NCI-H187 (cell line): ENCODE data around the gene CACNA1H.
A peak's percentile ranks its signal among the peaks of the same experiment; 100 is the strongest.

Experiments
- DNase-seq, 2 experiments: peaks; one replicate each; lab custom pipeline; 2025; lab: John Stamatoyannopoulos, UW

The CACNA1H gene

DNA sequence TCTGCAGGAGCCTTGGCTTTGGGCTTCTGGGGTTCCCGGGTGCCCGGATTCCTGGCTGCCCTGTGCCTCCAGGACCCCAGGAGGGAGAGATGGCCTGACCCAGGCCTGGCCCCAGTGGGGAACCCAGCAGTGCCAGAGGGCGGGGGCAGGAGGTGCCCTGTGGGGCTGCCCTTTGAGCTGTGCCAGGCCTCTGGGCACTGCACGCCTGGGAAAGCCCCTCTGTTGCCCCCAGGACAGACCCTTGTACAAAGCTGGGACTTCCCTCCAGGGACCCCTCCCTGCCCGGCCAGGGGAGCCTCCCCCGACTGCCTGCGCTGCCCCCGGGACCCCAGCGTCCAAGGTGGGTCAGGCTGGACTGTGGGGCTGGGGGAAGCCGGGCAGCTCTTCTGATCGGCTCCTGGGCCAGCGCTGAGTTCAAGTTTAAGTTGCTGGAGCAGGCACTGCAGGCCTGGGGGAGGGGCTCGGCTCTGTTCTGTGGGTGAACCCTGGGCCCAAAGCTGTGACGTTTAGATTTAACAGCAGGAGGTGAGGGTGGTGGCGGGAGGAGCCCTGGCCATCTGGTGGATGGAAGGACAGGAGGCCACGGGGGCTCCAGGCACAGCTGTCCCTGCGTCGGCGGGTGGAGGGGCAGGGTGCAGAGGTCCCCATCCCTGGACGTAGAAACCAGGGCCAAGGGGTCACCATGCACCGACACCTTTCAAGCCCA, 29.2 kb upstream of the CACNA1H start:
- DNase-seq: no peak

DNA sequence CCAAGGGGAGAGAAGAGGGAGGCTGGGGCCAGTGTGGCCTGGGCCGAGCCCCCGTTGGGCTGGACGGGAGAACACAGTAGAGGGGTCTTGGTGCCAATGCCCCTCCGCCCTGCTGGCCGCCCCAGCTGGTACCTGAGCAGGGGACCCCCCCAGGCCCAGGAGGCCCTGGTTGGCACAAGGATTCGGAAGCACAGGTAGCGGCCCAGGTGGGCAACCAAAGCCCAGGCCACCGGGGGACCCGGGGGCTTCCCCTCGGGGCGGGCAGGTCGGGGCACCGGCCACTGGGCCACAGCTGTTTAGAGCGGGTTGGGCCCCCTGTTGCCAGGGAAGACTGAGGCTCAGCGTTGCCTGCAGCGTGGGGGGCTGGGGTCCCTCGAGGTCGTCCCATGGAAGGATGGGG, 28.6 kb upstream of the CACNA1H start:
- DNase-seq: no peak

GRCh38 chr16:1124795-1125194, 28.1 kb upstream of the CACNA1H start:
- DNase-seq: no peak

GRCh38 chr16:1125471-1125870, 27.4 kb upstream of the CACNA1H start:
- DNase-seq: peak; percentile 46 to 76

GRCh38 chr16:1126044-1126443, 26.9 kb upstream of the CACNA1H start:
- DNase-seq: no peak

- DNase-seq: no peak
Measured at GRCh38 chr16:1126586-1126985, 26.3 kb upstream of the CACNA1H start.

- no peak for DNase-seq
Measured at GRCh38 chr16:1127101-1127500, 25.8 kb upstream of the CACNA1H start.

DNA sequence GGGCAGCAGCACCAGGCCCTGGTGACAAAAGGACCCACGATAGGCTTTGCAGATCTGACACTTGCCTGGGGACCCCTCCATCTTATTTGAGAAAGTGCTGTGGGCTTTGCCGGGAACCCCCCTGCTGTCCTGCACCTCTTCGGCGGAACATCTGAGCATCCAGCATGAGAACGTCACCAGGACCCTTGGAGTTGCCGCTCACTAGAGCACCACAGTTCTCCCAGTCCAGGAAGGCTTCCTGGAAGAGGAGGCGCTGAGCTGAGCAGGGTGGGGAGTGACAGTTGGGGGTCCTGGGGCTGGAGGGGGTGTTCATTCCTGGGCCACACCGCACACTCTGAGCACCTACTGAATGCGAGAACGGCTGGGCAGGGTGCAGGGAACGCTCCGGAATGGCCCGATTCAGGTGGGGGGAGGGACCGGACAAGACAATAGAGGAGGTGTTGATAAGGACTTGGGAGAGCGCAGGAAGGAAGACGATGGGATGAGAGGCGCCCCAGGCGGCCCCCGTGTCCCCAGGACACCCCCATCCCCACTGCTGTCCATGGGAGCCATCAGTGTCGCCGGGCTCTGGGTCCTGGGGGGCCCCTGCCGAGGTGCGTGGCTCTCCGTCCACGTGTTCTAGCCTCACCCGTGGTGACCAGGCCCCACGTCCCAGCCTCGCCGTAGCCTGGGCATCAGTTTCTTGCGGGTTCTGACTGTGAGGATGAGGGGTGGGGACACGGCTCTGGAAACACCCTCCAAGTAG, 24.8 kb upstream of the CACNA1H start:
- no peak for DNase-seq

- no peak for DNase-seq
Measured at GRCh38 chr16:1129106-1129960, 23.6 kb upstream of the CACNA1H start.

DNA sequence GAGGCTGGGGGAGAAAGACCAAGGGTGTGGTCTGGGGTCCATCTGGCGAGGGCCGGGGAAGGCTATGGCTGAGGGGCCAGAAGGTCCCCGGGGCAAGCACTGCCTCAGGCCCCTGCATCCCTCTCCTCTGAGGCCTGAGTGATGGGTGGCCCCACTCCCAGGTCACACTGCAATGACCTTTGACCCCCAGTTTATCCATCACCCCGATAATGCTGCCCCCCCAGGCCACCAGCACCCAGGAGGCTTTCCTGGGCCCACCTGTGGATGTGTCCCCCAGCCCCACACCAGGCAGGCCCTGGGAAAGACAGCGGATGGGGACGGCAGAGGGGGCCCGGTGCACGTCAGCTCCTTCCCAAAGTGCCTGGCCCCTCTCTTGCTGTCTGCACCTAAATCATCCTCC, 22.5 kb upstream of the CACNA1H start:
- no peak for DNase-seq

GRCh38 chr16:1131378-1131994, 21.4 kb upstream of the CACNA1H start:
- no peak for DNase-seq

DNA sequence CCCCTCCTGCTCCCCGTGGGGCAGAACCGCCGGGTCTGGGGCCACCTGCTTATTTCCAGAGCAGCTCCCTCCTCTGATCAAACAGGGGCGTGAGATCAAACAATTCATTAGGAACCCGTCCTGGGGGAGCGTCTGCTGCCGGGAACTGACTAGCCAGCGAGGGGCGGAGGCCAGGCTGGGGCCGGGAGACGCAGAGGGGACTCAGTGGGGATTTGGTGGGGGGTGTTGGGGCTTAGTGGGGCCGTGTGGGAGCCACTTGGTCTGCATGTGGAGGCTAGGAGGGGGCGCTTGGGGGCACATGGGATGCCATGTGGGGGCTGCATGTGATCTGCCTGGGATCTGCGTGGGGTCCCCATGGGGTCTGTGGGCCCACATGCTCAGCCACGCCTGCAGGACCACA, 20.5 kb upstream of the CACNA1H start:
- DNase-seq: no peak

DNA sequence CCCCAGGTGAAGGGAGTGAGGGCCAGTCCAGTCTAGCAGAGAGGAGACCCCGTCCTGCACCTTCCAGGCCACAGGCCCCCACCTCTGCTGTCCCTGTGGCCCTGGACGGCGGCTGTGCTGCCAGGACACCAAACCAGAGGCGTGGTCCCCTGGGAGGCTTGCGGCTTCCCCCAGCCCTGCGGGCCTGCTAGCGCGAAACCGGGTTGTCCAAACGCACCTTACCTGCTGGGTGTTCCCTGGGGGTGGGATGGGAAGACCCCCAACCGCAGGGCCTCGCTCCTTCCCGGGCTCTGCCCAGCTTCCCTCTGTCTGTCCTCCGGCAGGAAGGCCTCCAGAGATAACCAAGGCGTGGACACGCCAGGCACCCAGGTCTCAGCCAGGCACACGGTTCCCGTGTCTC, 19.6 kb upstream of the CACNA1H start:
- DNase-seq: no peak

DNA sequence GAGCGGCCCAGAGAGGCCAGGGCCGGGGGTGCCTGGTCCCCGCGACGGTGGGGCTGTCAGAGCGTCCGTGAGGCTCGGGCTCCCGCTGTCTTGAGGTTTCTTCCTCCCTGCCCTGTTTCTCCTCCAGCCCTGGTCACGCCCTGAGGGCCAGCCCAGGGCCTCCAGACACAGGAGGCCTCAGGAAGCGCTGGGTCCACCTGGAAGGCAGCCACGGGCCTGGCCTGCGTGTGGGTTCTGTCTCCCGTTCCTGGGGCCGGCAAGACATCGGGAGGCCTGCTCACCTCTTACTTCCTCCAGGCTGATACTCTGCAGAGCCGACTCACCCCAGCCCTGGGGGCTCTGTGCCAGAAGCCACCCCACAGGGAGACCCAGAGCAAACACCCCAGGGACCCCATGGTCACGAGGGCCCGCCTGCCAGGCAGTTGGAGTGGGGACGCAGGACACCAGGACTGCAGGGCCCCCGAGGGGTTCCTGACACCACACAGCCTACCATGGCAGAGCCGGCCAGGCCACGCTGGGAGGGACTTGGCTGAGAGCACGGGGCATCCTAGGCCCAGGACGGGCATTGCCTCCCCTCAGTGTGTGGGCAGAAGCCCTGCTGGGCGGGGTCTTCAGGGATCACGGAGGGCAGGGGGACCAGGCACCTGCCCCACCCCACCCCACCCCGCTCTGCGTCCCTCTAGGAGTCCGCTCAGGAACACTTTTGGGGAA, 18.9 kb upstream of the CACNA1H start:
- no peak for DNase-seq

GRCh38 chr16:1134776-1135458, 18.0 kb upstream of the CACNA1H start:
- DNase-seq: no peak

DNA sequence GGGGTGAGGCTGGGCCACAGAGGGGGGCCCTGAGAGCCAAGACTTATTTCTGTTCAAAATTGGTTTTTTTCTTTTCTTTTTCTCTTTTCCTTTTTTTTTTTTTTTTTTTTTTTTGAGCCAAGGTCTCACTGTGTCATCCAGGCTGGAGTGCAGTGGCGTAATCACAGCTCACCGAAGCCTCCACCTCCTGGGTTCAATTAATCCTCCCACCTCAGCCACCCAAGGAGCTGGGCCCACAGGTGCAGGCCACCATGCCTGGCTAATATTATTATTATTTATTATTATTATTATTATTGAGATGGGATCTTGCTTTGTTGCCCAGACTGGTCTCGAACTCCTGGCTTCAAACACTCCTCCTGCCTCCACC, 17.5 kb upstream of the CACNA1H start:
- no peak for DNase-seq

DNA sequence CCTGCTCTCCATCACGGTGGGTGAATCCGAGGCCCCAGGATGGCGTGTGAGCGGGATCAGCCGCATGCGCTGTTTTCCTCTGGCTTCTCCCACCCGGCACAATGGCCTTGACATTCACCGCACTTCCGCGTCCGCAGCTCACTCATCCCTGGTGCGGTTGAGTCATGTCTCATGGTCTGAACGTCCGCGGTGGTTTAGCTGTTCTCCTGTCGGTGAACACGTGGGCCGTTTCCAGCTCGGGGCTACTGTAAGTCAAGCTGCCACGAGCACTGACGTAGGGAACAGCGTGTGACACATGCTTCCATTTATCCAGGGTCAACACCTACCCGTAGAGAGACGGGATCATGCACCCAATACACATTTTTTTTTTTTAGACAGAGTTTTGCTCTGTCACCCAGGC, 15.3 kb upstream of the CACNA1H start:
- DNase-seq: no peak

DNA sequence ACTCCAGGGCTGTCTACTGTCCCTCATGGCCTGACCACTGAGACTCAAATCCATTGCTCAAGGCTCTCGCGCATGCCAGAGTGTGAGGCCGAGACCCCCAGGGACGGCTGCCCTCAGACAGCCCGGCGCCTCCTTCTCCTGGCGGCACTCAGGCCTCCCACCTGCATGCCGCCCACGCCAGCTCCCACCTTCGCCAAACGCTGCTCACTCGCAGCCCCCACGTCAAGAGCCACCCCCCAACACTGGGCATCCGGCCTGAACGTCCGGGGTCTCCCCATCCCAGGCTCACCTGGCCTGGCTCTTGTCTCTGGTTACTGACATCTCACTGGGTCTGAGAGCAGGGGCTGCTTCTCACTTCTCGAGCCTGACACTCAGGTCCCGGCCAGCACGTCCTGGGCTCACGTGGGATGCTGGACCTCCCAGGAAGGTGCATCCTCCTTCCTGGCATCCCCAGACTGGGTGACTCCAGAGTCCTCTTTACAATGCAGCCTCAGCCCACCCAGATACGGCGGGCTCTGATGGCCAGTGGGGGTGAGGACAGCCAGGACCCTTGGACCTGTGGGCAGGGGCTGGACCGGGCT, 12.2 kb upstream of the CACNA1H start:
- DNase-seq: no peak

DNA sequence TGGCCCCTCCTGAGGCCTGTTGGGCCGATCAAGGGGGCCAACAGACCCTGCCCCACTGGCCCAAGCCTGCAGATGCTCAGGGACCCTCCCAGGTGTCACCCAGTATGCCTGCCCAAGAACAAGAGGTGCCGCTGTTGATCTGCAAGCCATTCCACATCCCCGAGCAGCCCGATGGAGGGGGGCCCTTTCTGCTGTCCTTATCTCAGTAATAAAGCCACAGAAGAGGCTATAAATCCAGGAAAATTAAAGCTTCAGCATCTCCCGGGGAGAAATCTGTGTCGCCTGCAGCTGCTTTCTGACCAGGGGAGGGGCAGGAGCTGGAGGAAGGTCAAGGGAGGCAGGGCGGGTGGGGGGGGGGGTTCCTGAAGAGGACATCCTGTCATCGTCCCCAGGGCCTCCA, 11.7 kb upstream of the CACNA1H start:
- DNase-seq: peak; percentile 33 to 34

DNA sequence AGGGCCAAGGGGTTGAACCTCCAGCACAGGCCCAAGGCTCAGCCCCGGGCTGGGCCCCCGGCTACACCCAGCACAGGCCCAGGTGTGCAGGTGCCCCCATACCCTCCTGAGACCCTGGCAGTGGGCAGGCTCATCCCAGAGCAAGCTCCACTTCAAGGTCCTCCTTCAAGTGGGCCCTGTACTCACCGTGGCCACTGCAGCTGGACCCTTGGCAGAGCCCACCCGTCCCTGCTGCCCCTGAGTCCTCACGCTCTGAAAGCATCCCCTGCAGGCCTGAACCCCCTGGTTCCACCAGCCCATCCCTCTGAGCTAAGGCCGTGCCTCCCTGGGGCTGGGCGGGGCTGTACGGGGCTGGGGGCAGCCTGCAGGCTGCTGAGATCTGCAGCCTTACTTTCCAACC, 11.2 kb upstream of the CACNA1H start:
- DNase-seq: no peak

GRCh38 chr16:1142911-1143310, 10.0 kb upstream of the CACNA1H start:
- no peak for DNase-seq
